Measurements from ENCODE around the gene MAD1L1. TPM values are rescaled to one million over a fixed set of nuclear protein-coding genes. Genes with fewer than 3 reads are reported as not detected.

MAD1L1 gene
- total and polyA plus RNA-seq, 10 donors, result 47.3 to 118 (median 68.2) TPM

DNA sequence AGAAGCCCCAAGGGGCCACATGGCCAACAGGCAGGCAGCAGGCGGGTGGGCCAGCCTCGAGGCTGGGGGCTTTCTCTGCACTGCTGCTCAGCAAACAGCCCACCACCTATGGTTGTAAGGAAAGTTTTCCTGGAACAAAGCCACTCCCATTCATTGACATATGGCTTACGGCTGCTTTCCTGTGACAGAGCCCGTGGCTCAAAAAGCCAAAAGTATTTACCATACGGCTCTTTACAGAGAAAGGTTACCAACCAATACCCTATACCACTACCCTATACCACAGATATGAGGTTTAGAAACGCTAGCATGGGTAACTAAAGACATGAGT, 152.7 kb downstream of the MAD1L1 start:
- TF ChIP-seq POLR2A (IDR thresholded peaks at IDR 0.05) (no peak), POLR2AphosphoS5 (IDR thresholded peaks at IDR 0.05) (no peak)
- peaks cover 0 to 66% (median 2%) of the 10 kb centered on the region in 6 donors for H3K36me3 ChIP-seq
- H3K27ac ChIP-seq, result no peak overlapping the region
- intact Hi-C loops (cut with DNase I; ENCODE audit: low total_unique reads), result no loop called here
- WGBS, 5 donors, result 71 to 79% (median 75%) methylated on average over 6 of the region's 6 CpGs
- peaks cover 0 to 31% (median 5%) of the 10 kb centered on the region in 6 donors for H3K4me1 ChIP-seq
- no peaks in the 10 kb centered on the region for H3K27me3 ChIP-seq (replicated peaks in 1 of 7)
- no peak for DNase-seq
- no peaks in the 10 kb centered on the region for H3K9me3 ChIP-seq
- no peak overlapping the region for H3K4me3 ChIP-seq

DNA sequence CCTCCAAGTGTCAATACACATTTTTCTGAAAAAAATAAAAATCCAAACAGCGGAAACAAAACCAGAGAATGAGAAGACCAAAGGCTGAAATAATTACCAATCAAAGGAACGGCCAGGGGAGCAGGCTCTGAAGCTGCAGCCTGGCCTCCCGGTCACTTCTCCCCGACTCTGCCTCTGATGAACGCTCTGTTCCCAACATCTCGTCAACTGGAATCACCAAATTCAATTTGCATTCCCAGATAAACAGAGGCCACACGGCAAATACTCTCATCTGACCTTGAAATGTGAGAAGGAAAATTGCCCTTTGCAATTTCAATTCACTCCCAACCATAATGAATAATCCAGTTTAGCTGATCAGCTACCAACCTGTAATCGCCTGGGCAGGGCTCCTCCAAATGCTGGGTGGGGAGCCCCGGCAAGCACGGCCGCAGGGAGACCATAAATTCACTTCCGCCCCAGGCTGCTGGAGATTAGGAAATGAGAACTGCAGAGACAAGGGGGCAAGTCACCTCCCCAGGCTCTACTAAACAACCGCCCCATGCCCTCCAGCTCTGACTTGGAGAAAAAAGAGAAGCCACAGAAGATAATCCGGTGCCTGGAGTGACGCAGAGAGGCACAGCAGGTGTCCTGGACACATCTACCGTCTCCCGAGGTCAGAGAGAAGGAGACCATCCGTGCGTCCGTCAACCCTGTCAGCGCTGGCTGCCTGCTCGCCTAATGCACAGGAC, 153.2 kb downstream of the MAD1L1 start:
- H3K27me3 ChIP-seq (replicated peaks in 1 of 7), result no peaks in the 10 kb centered on the region
- peaks cover 0 to 36% (median 8%) of the 10 kb centered on the region in 6 donors for H3K4me1 ChIP-seq
- 62 to 66% (median 65%) methylated on average over 22 of the region's 22 CpGs for WGBS, 5 donors
- intact Hi-C loops (cut with DNase I; ENCODE audit: low total_unique reads), result no loop called here
- no peak overlapping the region for H3K4me3 ChIP-seq
- H3K27ac ChIP-seq, result no peak overlapping the region
- TF ChIP-seq POLR2A (IDR thresholded peaks at IDR 0.05), result no peak
- no peak for TF ChIP-seq POLR2AphosphoS5 (IDR thresholded peaks at IDR 0.05)
- TF ChIP-seq, protein P1, sequence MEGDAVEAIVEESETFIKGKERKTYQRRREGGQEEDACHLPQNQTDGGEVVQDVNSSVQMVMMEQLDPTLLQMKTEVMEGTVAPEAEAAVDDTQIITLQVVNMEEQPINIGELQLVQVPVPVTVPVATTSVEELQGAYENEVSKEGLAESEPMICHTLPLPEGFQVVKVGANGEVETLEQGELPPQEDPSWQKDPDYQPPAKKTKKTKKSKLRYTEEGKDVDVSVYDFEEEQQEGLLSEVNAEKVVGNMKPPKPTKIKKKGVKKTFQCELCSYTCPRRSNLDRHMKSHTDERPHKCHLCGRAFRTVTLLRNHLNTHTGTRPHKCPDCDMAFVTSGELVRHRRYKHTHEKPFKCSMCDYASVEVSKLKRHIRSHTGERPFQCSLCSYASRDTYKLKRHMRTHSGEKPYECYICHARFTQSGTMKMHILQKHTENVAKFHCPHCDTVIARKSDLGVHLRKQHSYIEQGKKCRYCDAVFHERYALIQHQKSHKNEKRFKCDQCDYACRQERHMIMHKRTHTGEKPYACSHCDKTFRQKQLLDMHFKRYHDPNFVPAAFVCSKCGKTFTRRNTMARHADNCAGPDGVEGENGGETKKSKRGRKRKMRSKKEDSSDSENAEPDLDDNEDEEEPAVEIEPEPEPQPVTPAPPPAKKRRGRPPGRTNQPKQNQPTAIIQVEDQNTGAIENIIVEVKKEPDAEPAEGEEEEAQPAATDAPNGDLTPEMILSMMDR (IDR thresholded peaks at IDR 0.05 in 8 of 11, conservative IDR thresholded peaks at IDR 0.05 in 3 of 11), result no peak
- H3K36me3 ChIP-seq, result peaks cover 0 to 63% (median 2%) of the 10 kb centered on the region in 6 donors
- no peak for DNase-seq
- H3K9me3 ChIP-seq, result no peaks in the 10 kb centered on the region

DNA sequence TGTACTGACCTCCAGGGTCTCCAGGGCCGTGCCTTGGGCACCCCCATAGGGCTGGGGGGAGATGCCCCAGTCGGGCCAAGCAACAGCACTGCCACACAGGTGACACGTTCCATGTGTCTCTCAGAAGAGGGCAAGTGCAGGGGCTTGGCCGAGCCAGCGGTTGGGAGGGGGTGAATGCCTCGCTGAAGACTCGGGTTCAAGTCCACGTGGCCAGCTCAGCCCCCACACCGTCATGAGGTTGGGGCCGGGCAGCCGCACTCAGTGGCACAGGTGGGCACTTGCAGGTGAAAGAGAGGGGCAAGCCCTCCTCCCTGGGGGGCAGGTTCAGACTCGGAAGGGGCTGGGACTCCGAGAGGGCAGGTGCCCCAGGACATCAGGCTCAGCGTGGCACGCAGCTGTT, 153.8 kb downstream of the MAD1L1 start:
- Histone ChIP-seq H3K27ac (no peak overlapping the region), H3K36me3 (peaks cover 0 to 63% (median 2%) of the 10 kb centered on the region in 6 donors), H3K9me3 (no peaks in the 10 kb centered on the region), H3K4me1 (peaks cover 0 to 36% (median 11%) of the 10 kb centered on the region in 6 donors), H3K27me3 (replicated peaks in 1 of 7) (no peaks in the 10 kb centered on the region), H3K4me3 (no peak overlapping the region)
- TF ChIP-seq, protein P1 (IDR thresholded peaks at IDR 0.05 in 8 of 11, conservative IDR thresholded peaks at IDR 0.05 in 3 of 11), result no peak
- TF ChIP-seq POLR2AphosphoS5 (IDR thresholded peaks at IDR 0.05) (no peak), POLR2A (IDR thresholded peaks at IDR 0.05) (no peak)
- no peak for DNase-seq
- intact Hi-C loops (cut with DNase I; ENCODE audit: low total_unique reads), result no loop called here
- WGBS, 5 donors, result 93 to 95% (median 94%) methylated on average over 8 to 15 of the region's 15 CpGs

DNA sequence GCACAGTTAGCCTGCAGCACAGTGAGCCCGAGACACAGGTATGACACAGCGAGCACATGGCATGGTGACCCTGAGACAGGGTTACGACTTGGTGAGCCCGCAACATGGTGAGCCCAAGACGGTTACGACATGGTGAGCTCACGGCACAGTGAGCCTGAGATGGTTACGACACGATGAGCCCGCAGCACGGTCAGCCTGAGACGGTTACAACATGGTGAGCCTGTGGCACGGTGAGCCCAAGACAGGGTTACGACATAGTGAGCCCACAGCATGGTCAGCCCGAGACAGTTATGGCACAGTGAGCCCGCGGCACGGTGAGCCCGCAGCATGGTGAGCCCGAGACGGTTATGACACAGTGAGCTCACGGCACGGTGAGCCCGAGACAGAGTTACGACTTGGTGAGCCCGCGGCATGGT, 156.1 kb downstream of the MAD1L1 start:
- Histone ChIP-seq H3K36me3 (peaks cover 0 to 47% (median 2%) of the 10 kb centered on the region in 6 donors), H3K4me1 (peaks cover 0 to 50% (median 12%) of the 10 kb centered on the region in 6 donors), H3K27ac (no peak overlapping the region), H3K9me3 (no peaks in the 10 kb centered on the region), H3K27me3 (replicated peaks in 1 of 7) (no peaks in the 10 kb centered on the region), H3K4me3 (no peak overlapping the region)
- intact Hi-C loops (cut with DNase I; ENCODE audit: low total_unique reads), result no loop called here
- TF ChIP-seq, protein P1 (IDR thresholded peaks at IDR 0.05 in 8 of 11, conservative IDR thresholded peaks at IDR 0.05 in 3 of 11), result no peak
- no peak for TF ChIP-seq POLR2A (IDR thresholded peaks at IDR 0.05)
- no peak for TF ChIP-seq POLR2AphosphoS5 (IDR thresholded peaks at IDR 0.05)
- 61 to 96% (median 83%) methylated on average over 16 to 27 of the region's 27 CpGs for WGBS, 5 donors
- DNase-seq, result no peak
